NOMO-1 treated with DMSO at 0.1 percent for 48 hours (cell line): ENCODE data around the gene PLOD2.

Experiments
- DNase-seq: peaks from one replicate; lab custom pipeline; 2025; ENCODE audit not compliant: unreplicated experiment; lab: John Stamatoyannopoulos, UW

The PLOD2 gene

DNA sequence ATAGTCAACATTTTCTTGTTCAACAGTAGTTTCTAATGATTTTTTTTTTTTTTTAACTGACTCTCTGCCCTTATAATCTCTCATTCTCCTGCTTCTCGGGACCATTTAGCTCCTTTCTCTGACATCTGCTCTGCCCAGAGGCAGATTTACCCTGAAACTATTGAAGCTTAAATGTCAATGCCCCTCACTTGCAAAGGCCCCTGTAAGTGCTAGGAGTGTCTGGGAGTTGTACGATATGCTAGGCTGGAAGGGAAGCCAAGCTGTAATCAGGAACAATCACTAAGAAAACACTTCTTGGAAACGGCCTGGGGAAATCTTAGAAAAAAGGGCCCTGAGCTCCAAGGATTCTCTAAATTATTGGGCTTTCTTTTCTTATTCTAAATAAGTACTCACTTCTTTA lies 5.8 kb upstream of the PLOD2 start:
- DNase-seq: no peak

DNA sequence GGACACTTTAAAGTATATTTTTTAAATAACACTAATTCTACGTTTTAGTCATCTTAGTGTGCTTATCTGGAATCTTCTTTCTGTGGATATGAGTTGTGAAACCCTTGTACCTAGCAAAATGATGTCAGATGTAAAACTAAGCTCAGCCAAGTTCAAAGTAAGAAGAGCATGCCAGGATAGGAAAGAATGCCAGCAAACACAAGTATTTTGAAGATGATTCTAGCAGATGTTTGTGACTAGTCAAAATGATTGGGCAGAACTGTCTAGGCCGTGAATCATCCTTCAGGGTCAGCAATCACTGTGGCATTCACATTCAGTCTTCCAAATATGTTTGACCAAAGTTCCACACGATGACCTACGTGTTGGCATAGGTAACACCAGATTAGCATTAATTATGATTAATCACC lies 5.4 kb upstream of the PLOD2 start:
- no peak for DNase-seq

DNA sequence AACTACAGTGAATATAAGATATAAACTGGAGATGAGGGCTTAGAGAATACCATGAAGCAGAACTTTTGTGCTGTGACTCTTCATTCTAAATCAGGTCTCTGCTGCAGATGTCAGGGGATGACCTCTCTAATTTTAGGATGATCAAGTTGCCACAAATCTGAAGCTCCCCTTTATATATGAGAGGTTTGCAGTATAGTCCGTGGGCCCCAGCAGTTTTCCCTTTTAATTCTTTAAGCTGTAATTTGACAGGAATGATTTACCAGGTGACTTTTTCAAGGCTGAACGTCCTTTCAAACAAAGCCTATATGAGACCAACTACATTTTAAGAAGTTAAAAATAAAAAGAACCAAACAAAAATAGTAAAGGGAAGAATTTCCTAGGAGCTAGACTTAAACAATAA lies 4.9 kb upstream of the PLOD2 start:
- no peak for DNase-seq

DNA sequence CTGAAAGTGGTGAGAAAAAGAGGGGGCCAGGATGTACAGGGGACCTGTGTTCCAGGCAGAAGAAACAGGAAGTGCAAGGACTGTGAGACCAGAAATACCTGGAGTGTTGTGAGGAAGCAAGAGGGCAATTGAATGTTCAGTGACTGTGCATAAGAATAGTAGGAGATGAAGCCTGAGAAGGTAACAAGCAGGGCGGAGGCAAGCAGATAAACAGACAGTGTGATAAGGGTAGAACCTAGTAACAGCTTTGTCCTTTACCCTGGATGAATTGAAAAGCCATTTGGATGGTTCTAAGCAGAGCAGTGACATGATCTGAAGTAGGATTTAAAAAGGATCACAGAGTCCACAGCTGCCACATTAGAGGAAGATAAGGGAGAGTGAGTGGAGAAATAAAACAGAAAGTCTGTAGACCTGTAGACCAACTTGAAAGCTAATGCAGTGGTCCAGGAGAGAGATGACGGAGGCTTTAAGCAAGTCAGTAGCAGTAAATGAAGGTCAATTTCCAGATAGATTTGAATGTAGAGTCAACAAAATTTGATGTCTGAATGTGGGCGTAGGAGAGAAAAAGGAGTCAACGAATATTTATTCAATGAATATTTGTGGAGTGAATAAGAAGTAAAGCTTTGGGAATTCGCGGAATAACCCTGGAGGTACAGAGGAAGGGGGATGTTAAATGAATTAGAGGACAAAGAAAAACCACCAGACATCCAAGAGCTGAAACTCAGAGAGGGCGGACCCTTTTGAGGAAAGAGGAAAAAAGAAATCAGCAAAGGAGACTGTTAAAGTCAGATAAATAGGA lies 4.2 kb upstream of the PLOD2 start:
- DNase-seq: no peak

DNA sequence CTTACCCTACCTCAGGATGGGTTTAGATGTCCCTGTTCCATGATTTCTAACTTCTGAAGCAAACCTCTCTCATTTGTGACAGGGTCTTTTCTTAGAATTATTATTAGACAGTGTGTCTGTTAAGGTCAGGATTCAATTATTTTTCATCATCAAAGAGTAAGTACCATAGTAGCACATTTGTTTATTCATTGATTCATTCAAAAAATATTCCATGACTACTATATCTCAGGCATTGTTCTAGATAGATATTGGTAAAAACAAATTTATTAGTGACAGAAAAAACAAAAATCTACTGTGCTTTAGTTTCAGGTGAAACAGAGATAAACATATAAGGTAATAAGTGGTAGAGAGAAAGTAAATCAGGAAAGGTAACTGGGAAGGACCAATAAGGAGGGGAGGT lies 3.5 kb upstream of the PLOD2 start:
- no peak for DNase-seq

DNA sequence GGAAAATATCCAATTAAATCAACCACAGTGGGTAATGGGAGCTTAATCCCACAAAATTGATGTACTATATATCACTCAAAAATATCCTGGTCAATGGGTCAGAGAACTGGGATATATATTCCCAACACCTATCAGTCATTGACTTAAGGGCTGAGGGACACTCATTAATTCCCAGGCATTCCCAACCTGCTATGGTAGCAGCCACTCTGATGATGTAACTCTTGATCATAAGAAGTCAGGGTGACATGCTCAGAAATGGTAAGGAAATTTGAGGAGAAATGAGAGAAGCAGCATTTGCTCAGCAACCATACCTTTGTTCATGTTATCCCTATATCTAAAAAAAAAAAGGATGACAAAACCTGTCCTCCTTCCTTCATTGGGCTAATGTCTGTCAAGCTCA lies 3.1 kb upstream of the PLOD2 start:
- DNase-seq: no peak

DNA sequence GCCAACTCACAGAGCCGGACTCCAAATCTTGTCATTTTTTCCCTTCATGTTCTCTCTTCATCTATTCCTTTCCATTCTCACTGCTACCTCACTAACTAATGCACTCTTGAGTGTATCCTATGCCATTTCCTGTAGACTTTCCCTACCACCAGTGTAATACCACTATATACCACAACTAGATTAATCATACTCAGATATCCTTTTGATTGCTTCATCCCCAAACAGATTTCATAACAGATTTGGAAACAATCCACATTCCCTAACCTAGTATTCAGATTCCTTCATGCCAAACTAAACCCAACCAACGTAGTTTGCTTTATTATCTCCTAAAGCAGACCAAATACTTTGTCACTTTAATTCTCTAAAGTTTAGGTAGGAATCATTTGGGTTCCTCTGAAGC lies 2.6 kb upstream of the PLOD2 start:
- no peak for DNase-seq

DNA sequence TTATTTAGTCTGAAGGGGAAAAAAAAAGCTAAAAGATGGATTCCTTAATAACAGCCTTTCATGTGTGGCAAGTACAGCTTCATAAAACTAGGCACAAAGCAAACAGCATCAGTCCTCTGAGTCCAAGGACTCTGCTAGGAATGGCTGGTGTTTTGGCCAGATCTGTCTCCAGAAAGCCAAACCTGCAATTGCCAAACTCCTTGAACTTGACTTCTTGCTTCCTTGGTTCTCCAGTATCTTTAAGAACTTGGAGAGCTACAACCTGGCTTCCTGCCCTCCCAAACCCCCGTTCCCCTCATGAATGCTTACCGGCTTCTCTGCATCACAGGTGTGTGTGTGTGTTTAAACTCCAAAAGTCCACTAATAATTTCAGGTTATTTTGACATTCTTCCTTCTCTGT lies 1.6 kb upstream of the PLOD2 start:
- no peak for DNase-seq

DNA sequence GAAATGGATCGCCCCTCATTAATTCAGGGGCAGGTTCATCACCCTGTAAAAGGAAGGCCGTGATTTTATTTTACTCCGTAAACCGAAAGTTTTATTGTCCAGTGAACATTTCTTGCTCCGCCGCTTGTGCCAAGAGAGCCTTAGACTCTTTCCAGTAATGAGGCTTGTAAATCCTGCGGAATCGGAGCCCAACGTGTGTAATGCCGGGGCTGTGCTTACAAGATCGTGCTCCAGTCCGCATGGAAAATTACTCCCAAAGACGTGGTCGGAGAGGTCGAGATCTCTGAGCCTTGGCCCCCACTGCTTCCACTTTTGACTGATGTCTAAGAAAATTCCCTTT lies 649 bp upstream of the PLOD2 start:
- DNase-seq: no peak

DNA sequence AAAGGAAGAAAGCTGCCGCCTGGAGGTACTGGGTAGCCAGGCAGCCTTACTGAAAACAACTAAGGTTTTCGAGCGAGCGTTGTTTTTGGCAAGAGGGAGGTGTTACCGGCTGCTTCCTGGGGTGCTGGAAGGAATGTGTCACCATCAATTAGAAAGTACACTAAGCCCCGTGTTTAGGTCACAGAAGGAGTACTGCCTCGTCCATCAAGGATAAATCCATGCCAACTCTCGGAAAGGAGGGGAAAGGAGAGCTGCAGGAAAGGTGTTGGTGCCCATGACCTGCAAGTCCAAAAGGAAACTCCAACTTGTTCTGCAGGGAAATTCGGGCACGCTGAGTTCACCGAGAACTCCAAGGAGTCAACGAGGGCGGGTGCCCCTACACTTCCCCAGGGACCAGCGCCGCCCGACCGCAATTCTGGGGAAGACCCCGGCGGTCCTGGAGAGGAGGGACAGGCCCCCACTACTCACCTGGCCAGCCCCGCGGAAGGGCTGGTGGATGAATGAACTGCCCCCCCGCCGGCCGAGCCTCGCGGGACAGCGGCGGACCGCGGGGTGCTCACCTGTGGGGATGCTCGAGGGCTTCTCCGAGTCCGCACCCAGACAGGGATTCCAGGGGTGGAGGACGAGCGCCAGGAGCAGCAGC lies 542 bp downstream of the PLOD2 start:
- no peak for DNase-seq

DNA sequence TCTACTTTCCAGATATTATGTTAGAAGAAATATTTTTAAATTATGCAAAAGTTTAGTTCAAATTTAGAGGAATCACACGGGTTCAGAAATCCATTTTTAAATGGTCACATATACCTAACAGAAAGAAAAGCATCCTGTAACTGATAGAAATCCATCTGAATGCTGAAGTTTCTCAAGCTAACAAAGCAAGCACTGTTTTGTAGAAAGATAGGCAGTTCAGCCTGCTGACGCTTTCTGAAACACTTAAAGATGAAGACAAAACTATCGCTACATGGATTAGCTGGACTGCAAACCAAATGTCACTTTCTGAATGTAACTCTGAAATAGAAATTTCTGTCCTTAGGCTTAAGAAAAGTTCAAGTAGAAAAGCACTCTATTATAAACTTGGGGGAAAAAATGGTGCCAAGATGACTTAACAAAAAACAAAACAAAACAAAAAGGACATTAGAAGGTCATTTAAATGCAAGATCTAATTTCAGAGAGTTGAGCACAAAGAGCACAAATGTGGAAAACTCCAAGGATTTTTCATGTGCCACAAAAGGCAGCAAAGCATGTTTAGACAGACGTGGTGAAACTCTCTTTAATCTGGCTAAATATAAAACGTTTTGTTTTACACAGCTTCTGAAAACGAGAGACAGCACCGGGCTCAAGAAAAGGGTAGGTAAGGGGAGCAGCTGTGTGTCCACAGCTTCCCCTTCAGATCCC lies 1.2 kb downstream of the PLOD2 start:
- no peak for DNase-seq

DNA sequence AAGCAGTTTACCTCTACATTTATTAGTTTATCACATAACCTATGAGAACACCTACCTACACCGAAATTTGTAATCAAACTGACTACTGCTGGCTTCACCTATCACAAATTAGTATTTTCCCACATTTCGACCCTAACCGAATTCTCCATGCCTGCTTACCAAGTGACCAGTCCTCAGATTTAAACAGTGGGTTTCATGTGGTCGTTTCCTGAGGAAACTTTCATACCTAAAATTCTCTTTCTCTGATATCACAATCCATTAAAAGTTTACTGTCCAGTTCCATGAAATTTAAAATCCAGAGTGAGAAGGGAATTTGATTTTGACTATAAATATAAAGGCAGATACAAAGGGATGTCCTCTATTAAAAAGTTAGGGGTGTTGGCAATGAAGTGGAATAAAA lies 1.9 kb downstream of the PLOD2 start:
- DNase-seq: no peak

DNA sequence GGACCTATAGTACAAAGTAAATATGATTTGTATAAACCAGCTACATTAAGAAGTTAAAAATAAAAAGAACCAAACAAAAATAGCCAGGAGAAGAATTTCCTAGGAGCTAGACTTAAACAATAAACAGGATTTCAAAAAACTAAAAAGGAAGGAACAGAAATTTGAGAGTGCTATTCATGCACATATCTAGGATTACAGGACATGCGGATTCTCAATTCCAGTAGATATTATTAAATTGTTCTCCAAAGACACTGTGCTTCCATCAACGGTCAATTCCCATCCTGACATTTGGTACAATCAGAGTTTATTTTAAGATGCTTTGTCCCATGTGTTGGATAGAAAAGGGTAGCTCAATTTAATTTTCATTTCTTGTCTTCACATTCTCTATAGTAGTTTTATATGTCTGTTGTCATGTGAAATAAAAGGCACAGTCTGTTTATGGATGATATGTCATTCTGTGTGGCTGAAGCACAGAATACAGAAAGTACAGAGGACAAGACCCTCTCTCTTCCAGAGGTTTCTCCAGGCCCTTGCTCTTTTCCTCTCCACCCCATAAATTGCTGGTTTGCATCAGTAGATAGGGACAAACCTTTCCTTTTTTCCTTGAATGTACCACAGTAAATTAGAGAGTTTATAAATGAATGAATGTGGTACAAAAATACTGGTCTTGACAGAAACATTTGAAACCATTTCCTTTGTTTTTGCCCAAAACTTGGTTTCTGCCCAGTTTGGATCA lies 3.5 kb downstream of the PLOD2 start:
- DNase-seq: no peak

DNA sequence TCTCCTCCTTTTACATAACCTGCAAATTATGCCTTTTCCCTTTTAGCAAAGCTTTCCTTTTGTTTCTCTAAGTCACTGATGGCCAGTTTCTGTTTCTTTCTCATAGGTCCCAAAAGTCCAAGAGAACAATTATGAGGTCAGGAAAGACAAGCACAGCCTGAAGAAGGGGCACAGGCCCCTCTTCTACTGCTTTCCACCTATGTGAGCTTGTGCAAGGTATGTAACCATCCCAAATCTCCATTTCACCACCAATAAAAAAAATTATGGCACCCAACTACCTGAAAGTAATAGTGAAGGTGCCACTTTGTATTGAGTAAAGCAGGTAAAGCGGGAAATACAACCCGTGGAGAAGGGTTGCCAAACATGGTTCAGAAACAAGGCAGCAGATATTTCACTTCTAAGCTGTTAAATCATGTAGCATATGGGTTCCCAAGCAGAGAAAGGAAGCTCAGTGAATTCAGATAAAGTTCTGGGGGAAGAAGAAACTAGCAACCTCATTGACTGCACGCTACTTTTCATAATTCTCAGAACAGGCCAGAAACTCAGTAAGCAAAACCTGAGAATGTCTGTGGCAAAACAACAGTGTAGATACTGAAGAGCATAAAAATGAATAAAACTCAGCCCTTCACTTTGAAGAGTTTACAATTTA lies 4.2 kb downstream of the PLOD2 start:
- DNase-seq: no peak

DNA sequence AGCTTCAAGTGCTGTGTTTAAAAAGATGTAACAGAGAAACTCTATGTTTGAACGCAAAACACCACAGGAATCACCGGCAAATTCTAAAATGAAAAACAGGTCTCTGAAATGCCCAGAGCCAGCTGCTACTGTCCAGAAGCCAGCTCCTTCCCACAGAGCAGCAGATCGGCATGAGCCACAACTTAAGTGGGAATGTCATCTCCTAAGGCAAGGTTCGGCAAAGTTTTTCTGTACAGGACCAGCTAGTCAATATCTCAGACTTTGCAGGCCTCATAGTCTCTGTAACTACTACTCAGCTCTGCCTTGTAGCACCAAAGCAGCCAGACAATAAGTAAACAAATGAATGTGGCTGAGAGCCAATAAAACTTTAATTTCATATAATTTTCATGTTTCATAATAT lies 4.9 kb downstream of the PLOD2 start:
- no peak for DNase-seq

DNA sequence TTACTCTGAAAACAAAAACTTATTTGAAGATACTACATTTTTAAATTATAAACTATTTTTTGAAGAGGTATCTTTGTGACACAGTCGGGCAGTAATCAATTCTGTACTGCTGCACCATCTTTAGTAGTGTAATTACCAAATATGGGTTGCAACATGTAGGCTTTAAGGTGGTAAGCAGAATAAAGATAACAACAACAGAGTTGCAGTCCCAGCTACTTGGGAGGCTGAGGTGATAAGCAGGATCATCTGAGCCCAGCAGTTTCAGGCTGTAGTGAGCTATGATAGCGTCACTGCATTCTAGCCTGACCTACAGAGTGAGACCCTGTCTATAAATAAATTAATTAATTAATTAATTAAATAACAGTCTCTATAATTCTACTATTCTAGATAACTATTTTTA lies 6.0 kb downstream of the PLOD2 start:
- DNase-seq: no peak

DNA sequence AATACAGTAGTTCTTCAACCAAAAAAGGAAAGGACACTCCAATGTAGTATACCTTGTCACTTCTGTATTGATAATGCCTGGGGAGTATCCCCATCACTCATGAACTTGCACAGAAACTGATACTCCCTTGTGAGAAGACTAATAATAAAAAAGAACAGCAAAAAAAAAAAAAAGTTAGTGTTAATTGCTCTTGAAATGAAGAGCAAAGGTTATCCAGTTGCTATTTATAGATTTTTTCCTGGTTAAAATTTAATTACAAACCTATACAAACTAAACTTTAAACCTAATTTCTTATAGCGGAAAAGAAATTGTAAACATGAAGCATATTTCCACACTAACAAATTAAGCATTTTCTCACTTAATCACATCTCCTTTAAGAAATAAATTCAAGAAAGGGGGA lies 6.7 kb downstream of the PLOD2 start:
- DNase-seq: no peak

DNA sequence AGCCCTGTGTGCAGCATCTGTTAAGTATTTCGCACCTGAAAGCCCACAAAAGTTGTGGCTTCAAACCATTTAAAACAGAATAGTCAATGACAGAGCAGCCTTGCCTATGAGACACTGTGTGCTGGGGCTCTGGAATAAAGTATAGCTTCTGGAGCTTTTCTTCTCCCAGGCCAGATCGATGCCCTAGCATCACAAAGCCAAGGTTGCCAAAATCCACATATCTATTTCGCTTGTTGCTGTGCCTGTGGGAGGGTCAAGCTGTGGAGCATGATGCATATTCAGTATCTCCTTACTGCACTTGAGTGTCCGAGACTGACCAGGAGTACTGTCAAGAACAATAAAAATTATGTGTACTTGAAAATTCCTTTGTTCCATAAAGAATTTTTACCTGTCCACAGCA lies 7.6 kb downstream of the PLOD2 start:
- DNase-seq: no peak

DNA sequence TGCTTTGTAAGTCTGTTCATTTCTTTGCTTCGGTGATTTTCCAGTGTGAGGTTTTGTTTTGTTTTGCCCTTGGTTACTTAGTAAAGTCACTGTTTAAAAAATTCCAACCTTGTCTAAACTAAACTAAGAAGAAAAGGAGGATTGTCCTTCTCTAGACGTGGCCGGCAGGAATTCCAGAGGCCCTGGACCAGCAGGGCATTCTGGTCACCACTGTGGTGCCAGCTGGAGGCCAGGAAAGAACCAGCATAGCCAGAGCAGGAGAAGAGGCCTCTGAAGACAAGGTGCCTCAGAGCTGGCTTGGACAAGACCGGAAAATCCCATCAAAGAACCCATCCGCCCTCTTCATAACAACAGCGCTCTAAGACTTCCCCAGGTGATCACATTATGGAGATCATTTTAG lies 8.2 kb downstream of the PLOD2 start:
- DNase-seq: no peak

DNA sequence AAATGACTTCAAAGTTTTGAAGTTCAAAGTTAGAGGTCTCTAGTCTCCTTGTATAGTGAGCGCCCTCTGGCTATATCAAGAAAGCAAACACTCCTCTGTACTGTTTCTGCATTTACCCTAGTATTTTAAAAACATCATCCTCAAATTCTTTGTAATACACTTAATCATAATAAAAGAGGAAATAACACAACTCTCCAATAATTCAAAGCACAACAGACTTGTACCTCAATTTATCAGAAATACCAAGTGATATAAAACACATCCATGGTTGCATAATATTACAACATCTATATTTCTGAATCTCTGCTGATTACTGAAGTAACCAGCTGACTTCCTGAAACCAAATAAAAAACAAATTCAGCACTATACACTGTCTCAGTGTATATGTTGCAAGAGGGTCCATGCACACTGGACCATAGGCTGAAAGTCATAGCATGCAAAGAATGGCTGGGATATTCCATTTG lies 12.5 kb downstream of the PLOD2 start:
- DNase-seq: no peak

DNA sequence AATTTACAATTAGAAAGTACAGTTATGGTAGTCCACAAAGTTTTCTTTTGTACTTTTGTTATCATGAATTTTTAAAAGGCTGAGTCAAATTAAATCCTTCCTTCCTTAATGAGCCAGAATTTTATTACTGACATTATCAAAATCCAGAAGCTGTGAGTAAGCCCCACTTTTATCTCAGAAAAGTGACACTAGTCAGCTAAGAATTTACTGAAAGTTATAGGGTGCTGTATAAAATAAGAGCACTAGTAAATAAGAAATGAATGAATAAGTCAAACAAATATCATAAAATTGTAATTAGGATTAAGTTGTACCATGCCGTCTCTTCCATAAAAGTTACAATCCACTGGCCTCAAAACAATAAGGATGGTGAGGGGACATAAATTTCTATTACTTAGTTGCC lies 15.3 kb downstream of the PLOD2 start:
- DNase-seq: no peak
